ENCODE data around the gene DNAL4. TPM values are rescaled to one million over a fixed set of nuclear protein-coding genes. Genes with fewer than 3 reads are reported as not detected.

DNAL4 gene
- total RNA-seq, 1 donor from 2014 or later = 14.7 TPM

DNA sequence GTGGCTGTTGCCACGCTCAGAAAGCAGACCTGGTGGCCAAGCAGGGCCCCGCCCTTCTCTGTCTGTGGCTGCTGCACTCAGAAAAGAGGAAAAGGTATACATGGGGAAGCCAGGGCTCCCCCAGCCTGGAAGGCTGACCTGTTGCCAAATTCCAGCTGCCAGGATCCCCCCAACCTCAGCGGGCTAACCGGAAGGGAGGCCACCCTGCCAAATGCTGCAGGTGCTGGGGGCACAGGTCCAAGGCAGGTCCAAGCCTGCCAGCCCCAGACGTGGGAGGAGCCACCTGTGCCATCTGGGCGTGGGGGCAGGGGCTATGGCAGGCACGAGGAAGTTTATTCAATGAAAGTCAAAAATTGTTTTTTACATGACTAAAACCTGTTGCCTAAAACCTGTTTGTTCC lies 47.3 kb upstream of the DNAL4 start:
- Histone ChIP-seq H3K36me3 (no peaks in the 10 kb centered on the region), H3K27me3 (no peaks in the 10 kb centered on the region), H3K27ac (no peak overlapping the region), H3K4me1 (peaks cover 26% of the 10 kb centered on the region), H3K4me3 (no peak overlapping the region), H3K9me3 (no peaks in the 10 kb centered on the region)
- TF ChIP-seq POLR2AphosphoS5 (IDR thresholded peaks at IDR 0.05; ENCODE audit: insufficient read depth in 1 of 2, low read depth in 1 of 2) (no peak), POLR2A (IDR thresholded peaks at IDR 0.05) (no peak), CTCF (IDR thresholded peaks at IDR 0.05) (no peak)
- intact Hi-C loops (cut with DNase I) = no loop called here
- no peak for DNase-seq (ENCODE audit: extremely low spot score in 2 of 2)

DNA sequence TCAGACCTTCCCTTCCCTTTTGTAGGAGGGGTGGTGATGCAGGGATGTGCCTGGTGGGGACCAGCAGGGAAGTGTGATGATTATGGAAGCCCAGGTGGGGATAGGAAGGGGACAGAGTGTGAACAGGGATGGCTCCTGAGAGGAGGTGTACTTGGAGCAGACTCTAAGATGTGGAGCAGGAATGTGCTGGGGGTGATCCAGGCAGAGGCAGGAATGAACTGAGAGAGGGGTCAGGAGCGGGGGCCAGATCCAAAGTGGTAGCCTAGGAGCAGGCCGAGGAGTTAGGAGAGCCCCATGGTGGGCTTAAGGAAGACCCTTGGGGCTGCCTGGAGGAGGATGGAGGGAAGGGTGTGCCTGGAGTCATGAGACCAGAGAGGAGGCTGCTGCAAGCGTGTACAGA lies 46.2 kb upstream of the DNAL4 start:
- H3K36me3 ChIP-seq = no peaks in the 10 kb centered on the region
- no peaks in the 10 kb centered on the region for H3K27me3 ChIP-seq
- H3K4me1 ChIP-seq = peaks cover 26% of the 10 kb centered on the region
- no peak for TF ChIP-seq POLR2AphosphoS5 (IDR thresholded peaks at IDR 0.05; ENCODE audit: insufficient read depth in 1 of 2, low read depth in 1 of 2)
- TF ChIP-seq POLR2A (IDR thresholded peaks at IDR 0.05) = no peak
- no peak for TF ChIP-seq CTCF (IDR thresholded peaks at IDR 0.05)
- H3K27ac ChIP-seq = no peak overlapping the region
- DNase-seq (ENCODE audit: extremely low spot score in 2 of 2) = no peak
- no peak overlapping the region for H3K4me3 ChIP-seq
- H3K9me3 ChIP-seq = no peaks in the 10 kb centered on the region
- intact Hi-C loops (cut with DNase I) = no loop called here

GRCh38 chr22:38839686-38840085 lies 45.7 kb upstream of the DNAL4 start:
- DNase-seq (ENCODE audit: extremely low spot score in 2 of 2) = no peak
- intact Hi-C loops (cut with DNase I) = no loop called here
- TF ChIP-seq POLR2AphosphoS5 (IDR thresholded peaks at IDR 0.05; ENCODE audit: insufficient read depth in 1 of 2, low read depth in 1 of 2) = no peak
- no peak for TF ChIP-seq POLR2A (IDR thresholded peaks at IDR 0.05)
- no peak for TF ChIP-seq CTCF (IDR thresholded peaks at IDR 0.05)
- Histone ChIP-seq H3K4me1 (peaks cover 26% of the 10 kb centered on the region), H3K4me3 (no peak overlapping the region), H3K36me3 (no peaks in the 10 kb centered on the region), H3K27ac (no peak overlapping the region), H3K27me3 (no peaks in the 10 kb centered on the region), H3K9me3 (no peaks in the 10 kb centered on the region)

GRCh38 chr22:38837414-38837928 lies 43.5 kb upstream of the DNAL4 start:
- Histone ChIP-seq H3K9me3 (no peaks in the 10 kb centered on the region), H3K27ac (no peak overlapping the region), H3K36me3 (no peaks in the 10 kb centered on the region), H3K4me3 (no peak overlapping the region), H3K4me1 (peaks cover 13% of the 10 kb centered on the region), H3K27me3 (no peaks in the 10 kb centered on the region)
- intact Hi-C loops (cut with DNase I) = no loop called here
- TF ChIP-seq POLR2AphosphoS5 (IDR thresholded peaks at IDR 0.05; ENCODE audit: insufficient read depth in 1 of 2, low read depth in 1 of 2) (no peak), POLR2A (IDR thresholded peaks at IDR 0.05) (no peak), CTCF (IDR thresholded peaks at IDR 0.05) (no peak)
- no peak for DNase-seq (ENCODE audit: extremely low spot score in 2 of 2)

GRCh38 chr22:38835888-38836301 lies 42.0 kb upstream of the DNAL4 start:
- no peak overlapping the region for H3K4me3 ChIP-seq
- no peak for DNase-seq (ENCODE audit: extremely low spot score in 2 of 2)
- no peaks in the 10 kb centered on the region for H3K27me3 ChIP-seq
- intact Hi-C loops (cut with DNase I) = no loop called here
- H3K9me3 ChIP-seq = no peaks in the 10 kb centered on the region
- H3K27ac ChIP-seq = no peak overlapping the region
- no peaks in the 10 kb centered on the region for H3K36me3 ChIP-seq
- TF ChIP-seq POLR2A (IDR thresholded peaks at IDR 0.05) (no peak), CTCF (IDR thresholded peaks at IDR 0.05) (no peak), POLR2AphosphoS5 (IDR thresholded peaks at IDR 0.05; ENCODE audit: insufficient read depth in 1 of 2, low read depth in 1 of 2) (no peak)
- H3K4me1 ChIP-seq = no peaks in the 10 kb centered on the region

Measured in vagina (tissue), 2 donors.